EL (cell line): ENCODE data around the gene CADM2.

Experiments
- DNase-seq: peaks from one replicate; pipeline ENCODE4 v3.0.0-alpha.2; 2016

Gene CADM2

DNA sequence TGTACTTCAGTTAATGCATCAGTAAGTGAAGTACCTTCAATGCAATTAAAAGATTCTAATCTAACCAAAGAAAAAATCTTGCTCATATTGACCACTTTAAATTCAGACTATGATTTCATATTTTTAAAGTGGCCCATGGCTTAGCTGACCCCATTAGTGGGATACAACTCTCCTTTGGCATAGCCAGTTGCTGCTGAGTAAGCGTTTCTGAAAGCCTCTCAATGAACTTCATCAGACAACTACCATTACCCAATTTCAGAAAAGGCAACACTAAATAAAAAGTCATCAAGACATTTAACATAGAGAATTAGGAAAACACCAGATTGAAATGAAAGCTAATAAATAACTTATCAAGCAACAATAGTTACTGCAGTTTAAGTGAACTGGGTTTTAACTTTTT is 27.0 kb downstream of the CADM2 start:
- DNase-seq, result no peak

DNA sequence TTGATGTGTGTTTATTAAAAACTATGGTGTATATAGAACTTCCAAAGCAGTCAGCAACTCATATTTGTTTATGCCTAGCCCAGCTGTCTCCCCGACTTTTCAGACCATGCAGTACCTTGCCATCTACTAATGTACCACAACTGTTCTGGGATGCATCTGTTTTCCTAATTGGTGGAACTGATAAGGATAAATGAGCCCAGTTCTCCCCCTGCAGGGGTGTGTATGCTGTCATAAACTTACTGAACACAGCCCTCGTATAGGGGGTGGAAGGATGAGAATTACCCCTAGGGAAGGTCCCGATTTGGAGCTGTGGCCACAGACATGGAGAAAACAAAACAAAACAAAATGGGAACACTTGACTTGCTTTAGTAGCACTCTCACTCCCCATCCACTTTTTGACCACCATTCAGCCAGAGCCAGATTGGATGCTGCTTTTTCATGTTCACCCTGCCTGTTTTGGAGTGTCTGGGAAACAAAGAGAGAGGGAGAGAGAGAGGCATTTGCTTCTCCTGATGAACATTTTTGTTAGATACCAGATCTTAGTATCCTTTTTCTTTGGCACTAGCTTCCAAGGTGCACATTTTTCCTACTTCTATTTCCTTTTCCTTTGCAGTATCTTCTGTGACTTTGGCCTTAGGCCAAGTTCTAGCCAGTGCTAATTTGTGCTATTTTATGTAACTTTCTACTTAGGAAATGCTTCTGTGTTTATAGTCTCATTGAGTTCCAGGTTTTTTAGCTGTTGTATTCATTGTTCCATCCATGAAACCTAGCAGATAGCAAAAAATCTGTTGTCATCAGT is 29.1 kb downstream of the CADM2 start:
- no peak for DNase-seq

DNA sequence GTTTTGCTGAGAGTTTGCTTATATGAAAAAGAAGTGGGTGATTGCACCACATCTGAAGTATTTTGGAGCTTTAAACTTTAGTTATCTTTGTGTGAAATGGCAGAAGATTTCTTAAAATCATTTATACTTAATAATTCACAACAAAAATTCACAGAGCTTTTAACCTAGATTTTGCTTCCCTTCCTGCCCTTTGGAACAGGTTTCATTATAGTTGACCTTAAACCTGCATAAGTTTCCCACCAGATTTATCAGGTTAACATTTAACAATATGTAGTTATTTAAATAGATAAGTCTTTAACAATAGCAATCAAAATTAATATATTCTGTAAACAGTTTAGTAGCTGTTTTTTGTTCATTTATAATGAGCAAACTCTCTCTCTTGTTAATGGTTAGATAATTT is 30.3 kb downstream of the CADM2 start:
- no peak for DNase-seq

DNA sequence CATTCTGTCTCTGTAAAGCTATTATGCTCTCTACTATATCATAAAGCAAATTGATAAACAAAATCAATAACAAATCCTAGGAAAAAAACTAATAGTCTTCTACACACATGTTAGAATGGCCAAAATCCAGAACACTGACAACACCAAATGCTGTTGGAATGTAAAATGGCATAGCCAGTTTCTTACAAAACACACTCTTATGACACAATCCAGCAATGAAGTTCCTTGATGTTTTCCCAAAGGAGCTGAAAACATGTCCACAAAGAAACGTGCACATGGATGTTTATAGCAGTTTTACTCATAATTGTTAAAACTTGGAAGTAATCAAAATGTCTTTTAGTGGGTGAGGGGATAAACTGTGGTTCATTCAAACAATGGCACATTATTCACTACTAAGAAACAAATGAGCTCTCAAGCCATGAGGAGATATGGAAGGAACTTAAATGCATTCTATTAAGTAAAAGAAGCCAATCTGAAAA is 32.7 kb downstream of the CADM2 start:
- DNase-seq, result no peak

DNA sequence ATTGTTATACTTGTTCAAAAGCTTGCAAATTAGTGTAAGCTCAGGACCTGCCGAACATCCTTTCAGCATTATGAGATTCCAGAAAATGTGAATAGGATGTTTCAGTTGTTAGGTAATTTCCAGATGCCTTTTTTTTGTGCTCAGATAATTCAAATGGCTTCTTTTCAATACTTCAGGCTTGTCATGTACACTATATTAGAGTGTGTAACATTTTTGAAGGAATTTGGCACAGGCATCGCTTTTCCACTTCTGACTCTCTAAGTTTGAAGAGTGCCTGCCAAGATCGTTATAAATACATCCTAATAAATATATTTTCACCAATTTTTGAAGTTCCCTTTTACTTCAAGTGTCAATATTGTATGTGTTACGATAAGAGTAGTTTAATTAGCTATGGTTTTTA is 35.2 kb downstream of the CADM2 start:
- DNase-seq, result no peak

DNA sequence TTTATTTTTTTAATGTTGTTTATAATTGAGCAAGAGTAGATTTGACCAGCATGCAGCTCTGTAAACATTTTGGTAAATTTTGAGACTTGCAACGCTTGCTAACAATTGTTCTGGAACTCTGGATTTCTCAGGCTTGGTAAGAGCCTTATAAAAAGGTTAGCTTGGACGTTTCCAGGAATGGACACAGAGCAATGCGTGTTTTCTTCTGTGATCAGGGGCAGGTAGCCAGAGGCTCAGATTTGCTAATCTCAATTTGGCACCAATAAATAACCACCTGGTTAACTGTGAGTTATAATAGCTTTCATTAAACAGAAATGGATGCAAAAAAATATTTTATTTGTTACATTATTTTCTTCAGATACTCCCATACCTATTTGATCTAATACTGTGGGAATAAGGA is 39.8 kb downstream of the CADM2 start:
- no peak for DNase-seq

DNA sequence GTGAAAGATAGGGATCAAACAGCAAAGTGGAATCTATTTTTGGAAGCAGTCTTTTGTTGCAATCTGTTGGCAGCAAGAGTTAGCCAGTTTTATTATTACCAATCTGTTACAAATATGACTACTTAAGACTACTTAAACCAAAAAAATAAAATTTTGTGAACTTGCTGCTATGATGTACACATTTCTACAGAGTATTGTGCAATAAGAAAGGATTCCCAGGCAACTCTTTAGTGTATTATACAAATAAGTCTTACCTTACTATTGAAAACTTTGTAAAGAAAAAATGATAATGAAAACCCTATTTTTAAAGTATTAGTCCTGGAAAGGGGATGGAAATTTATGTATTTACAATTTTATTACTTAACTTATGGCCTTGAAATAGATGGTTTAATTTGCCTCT is 44.7 kb downstream of the CADM2 start:
- DNase-seq, result no peak

DNA sequence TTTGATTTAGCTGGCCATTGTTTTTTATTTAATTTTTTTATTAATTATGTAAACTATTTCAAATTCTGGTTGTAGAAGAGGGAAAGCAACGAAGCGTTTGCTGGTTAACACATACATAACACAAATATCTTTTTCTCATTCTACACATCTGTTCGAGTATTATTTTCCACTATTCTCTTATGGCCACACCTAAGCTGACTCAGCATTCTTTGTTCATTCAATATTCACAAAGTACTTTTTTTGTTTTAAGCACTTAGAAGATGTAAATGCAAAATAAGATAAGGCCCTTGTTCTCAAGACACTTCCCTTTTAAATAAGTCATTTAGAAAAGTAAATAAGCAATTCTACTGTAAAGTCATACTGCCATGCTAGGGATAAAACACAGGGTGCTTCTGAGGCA is 45.4 kb downstream of the CADM2 start:
- DNase-seq, result no peak

DNA sequence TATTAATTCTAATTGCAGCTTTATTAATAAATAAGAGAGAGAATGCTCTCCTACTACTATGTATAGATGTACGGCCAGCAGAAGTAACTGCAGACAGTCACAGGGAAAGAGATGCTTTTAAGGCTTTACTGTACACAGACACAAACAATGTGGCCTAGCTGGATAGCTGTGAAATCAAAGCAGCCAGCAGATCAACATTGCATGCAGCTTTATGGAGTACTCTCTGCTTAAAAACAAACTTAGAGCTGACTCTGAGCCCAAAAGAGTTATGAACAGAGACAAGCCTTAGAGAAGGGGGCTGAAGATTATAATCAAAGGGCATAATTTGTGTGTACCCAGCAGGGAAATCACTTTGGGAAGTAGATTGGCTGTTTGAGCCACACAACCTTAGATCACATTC is 47.2 kb downstream of the CADM2 start:
- no peak for DNase-seq

DNA sequence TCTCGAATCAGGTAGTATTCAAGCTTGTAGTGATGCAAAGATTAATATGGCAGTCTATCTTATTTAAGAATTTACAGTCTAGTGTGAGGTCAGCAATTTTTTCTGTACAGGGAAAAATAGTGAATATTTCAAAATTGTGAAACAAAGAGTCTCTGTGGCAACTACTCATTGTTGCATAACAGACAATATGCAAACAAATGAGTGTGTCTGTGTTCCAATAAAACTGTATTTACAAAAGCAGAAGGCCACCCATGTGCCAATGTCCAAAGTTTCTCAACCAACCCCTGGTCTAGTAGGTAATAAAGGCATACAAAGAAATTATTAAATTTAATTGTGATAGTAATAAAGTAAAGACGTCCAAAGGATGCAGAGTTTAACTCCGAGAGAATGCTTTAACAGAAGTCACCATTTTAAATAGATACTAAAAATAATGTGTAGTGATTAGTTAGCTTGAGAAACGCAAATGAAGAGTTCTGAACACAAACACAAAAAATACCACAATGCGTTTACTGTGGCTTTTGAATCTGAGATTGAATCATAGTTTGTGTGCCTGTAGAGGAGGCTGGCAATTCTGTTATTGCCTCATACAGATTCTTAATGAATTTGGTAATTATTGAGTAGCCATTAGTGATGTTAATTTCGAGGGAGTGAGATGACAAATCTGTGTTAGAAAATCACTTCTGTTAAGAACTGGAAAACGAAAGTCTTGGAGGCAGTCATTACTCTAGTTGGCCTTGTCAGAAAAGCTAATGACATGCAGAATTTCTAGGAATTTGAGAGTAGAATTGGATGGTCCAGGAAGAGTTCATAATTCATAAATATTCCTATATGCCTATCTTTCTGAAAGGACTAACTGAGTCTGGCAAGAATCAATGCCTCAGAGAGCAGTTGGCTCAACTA is 48.7 kb downstream of the CADM2 start:
- DNase-seq, result no peak

DNA sequence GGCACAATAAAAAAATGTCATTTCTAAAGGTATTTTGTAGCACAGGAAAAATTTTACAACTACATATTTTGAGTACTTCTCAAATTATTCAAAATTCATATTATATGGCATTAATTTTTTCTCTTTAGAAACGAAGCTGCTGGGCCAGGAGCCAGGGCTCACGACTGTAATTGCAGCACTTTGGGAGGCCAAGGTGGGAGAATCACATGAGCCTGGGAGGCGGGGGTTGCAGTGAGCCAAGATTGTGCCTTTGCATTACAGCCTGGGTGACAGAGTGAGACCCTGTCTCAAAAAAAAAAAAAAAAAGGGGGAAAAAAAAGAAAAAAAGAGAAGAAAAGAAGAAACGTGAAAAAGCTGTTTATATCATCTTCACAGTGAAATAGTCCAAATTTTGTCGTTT is 62.0 kb downstream of the CADM2 start:
- no peak for DNase-seq

DNA sequence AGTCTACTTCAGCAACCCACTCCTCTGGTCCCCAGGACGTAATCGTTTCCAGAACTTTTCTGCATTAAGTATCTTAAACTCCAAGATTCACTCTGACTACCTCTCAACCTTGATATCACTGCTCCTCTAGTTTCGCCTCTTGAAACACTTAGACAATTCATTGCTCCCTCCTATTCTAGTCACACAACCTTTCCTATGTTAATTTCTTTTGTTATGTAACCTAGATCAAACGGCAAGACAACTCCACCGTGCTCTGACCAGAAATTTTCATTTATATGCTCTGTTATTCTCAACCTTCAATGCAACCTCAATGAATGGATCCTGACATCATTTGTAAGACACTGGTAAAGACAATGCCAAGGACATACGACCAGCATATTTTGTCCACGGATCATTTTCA is 71.3 kb downstream of the CADM2 start:
- no peak for DNase-seq

DNA sequence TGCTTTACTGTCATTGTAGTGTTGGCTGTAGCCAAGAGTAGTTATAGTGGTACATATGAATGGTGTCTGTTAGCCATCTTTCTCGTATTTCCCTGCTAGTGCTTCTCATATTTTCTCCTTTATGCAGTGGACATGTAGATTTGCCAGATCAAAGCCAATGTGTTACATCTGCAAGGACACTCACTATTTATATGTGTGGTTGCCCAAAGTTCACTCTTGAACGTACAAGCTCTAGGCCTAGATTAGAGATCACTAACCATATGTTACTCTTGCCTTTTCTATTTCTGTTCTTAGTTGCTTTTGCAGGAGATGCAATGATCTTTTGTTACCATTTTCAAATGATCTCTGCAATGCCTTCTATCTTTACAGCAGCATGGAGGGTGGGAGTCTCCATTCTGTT is 78.4 kb downstream of the CADM2 start:
- DNase-seq, result no peak

DNA sequence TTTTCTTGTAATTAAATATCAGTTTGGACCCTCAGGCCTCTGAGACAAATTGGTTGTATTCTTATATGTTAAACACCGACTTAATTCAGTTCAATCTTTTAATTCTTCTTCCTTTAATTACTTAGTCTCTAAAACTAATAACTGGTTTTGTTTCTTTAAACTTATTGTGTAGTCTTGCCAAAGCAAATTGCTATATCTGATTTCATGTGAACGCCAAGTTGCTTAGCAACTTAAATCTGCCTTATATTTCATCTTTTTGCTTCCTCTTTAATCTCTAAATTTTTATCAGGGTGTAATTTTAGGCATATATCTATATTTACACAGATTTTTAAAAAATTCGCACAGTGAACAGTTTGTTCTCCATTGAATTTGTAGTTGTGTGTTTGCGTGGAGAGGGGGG is 82.2 kb downstream of the CADM2 start:
- DNase-seq, result no peak

DNA sequence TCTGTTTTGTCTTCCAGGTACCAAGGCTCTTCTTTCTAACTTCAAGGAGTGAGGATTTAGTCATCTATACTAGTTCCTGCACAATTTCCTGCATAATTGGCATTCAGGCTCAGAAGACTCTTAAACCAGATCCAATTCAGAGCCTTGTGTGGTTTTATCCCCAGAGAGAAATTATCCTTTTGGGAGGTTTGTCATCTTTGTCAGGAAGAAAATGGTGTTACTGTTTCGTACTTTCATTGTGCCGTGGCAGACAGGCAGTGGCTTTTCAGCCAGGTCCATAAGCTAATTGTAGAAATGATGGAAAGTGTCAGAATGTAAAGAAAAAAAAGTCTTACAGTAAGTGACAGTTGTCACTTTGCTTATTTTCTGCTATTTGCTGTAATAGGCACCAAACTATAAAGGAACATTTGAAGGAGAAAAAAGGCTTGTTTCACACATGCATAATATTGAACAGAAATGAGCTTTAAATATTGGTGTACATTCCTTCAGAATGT is 82.8 kb downstream of the CADM2 start:
- DNase-seq, result no peak

DNA sequence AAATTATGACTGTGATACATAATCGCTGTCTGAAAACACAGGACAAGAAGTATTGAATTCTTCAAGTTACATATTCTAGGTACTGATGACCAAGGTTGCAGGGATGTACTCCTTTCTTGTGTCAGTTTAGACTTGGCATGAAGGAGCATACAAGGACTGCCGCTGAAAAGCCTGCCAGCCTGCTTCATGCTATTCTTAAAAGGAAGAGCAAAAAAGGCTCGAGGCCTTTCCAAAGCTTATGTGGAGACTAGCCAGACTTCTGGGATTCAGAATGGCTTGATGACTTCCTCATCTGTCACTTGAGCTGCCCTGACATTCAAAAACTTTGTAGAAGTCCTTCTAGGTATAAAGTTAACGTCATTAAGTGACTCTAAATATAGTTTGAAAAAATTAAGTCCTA is 92.0 kb downstream of the CADM2 start:
- no peak for DNase-seq

DNA sequence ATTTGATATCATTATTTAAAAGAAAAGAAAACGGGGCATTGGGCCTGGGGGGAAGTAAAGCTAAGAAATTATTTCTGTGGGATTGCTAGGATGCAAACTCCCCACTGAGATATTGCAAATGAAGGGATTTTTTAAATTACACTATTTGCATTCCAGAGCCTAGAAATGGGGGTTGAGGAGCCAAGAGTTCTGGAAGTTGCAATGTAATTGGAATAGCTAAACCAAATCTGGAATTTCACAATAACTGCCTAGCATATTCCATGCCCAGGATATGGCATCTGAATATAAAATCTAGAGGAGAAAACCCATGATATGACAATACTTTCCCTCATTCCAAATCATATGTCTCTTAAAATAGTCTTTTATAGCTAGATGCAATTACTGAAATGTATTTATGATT is 93.0 kb downstream of the CADM2 start:
- no peak for DNase-seq

DNA sequence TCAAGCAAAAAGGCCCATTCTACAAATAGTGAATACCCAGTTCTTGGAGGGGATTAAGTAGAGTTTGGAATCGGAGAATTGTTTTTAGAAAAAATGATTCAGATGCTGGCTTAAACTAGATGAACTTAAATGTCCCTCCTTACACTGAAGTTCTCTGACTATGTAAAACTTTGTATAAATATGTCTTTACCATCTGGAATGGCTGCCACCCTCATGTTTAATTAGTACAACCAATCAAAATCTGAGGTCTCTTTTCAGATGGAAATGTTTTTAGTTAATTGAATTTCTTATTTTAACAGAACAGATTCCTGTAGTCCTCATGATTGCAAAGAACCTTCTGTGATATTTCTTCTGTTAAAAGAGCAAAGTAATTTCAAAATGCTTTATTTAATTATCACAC is 94.8 kb downstream of the CADM2 start:
- DNase-seq, result no peak

DNA sequence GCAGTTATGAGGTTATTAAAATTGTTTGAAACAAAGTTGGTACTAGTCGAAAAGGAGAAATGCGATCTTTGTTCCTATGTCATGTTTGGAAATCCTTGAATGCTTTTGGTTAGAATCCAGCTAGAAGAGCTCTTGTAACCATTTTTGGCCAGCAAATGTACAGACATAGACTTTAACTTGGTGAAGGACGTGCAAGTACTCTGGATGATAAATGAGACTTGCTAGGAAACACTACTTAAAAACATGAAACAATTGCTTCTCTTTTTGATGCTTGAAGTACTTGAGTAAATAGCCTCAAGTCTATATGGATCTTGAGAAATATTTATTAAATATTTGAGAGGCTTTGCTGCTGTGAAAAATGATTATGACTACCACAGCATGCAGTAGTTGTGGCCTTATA is 95.8 kb downstream of the CADM2 start:
- DNase-seq, result no peak

DNA sequence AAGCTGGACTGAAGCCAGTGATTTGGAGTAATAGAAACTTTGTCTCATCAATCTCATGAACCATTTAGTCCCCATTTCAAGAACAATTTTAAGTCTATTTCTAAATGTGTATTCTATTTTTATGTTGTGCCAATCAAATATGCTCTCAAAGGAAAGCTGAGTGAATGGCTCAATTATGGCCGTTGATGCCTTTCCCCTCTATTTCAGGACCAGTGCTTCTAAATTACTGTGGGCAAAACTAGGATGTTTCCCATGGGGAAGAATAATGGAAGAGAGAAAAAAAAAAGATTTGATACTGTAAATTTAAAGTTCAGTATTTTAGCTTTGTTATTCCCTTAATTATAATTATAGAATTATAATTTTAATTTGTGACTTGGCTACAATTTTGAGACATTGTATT is 110.1 kb downstream of the CADM2 start:
- DNase-seq, result no peak

DNA sequence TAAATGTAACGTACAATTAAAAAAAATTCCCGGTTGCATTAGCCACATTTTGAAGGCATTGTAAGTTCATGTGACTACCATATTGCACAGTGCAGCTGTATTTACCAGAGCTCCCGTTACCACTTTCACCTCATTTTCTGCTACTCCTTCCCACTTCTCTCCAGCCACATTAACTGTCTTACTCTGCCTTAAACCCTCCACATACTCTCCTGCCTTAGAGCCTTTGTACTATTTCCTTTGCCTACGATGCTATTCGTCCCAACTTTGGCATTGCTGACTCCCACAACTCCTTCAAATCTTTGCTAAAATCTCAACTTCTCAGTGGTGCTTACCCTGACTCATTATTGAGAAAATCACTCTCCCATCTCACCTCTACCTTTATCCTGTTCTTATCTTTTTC is 115.2 kb downstream of the CADM2 start:
- no peak for DNase-seq

DNA sequence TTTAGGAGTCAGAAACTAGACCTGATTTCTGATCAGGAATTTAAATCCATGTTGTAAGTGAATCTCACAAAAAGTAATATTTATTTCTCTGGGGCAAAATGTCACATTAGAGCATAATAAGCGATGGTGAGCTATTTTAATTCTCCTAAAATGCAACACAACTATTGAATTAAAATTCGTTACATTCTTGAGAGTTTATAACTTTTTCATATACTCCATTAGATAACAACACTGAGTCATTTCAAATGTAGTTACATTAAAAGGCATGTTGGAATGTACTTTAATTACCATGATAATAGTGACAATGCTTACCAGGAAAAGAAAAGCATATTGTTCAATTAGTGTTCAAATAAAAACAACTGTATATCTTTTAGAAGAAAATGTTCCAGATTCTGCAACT is 116.9 kb downstream of the CADM2 start:
- no peak for DNase-seq

DNA sequence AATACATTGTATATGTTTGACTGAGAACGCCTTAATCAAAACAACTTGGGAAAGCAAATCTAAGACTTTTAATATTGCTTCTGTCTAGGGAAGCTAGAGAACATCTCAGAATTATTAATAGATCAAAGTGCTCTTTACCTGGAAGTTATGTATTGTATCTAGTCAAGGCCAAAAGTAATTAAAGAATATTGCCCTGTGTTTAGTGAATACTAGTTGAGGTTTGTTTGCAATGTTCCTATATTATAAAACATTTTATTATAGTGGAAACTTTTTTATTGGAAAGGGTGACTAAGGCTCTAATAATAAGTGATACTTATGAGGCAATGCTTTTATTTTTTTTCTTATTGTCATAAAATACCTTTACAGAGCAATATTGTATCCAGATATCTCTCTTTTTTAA is 118.2 kb downstream of the CADM2 start:
- DNase-seq, result no peak
